Kidney (tissue), 14 donors: ENCODE measurements around the gene NUDT4. TPM values are rescaled to one million over a fixed set of nuclear protein-coding genes. Genes with fewer than 3 reads are reported as not detected.

ENCODE experiments used
- DNase-seq, 5 donors: peaks; one replicate each; pipeline ENCODE4 v3.0.0-alpha.2; 2013 to 2020
- FAIRE-seq: peaks from 2 replicates; lab custom pipeline; 2012; peaks lifted over from hg19 to GRCh38; lab: Jason Lieb, UNC
- H3K27ac ChIP-seq, 2 donors: one replicate each; pipeline ENCODE4 v1.7.0; 2013; ENCODE audit warnings: low read depth in 2 of 2, low read length in 2 of 2, inconsistent platforms in 1 of 2
- H3K27me3 ChIP-seq: one replicate; pipeline ENCODE4 v1.7.1; 2013; ENCODE audit warnings: low read length, inconsistent platforms; ENCODE audit not compliant: control insufficient read depth, insufficient read depth
- H3K36me3 ChIP-seq, 3 donors: one replicate each; pipeline versions ENCODE4 v1.7.0 to v1.7.1; 2013; ENCODE audit warnings: low read length in 3 of 3, control low read depth in 1 of 3, inconsistent platforms in 1 of 3; ENCODE audit not compliant: insufficient read depth in 3 of 3, control insufficient read depth in 2 of 3
- H3K4me1 ChIP-seq, 3 donors: one replicate each; pipeline versions ENCODE4 v1.7.0 to v1.7.1; 2013; ENCODE audit warnings: low read length in 3 of 3, inconsistent platforms in 1 of 3, low read depth in 1 of 3; ENCODE audit not compliant: control insufficient read depth in 2 of 3, insufficient read depth in 2 of 3
- H3K4me3 ChIP-seq, 3 donors: one replicate each; pipeline versions ENCODE4 v1.7.0 to v1.8.1; 2013; ENCODE audit warnings: low read length in 3 of 3, control low read depth in 1 of 3, inconsistent platforms in 1 of 3
- H3K9ac ChIP-seq, 3 donors: one replicate each; pipeline versions ENCODE4 v1.7.0 to v1.7.1; 2013; ENCODE audit warnings: low read length in 3 of 3, control low read depth in 1 of 3, inconsistent platforms in 1 of 3
- H3K9me3 ChIP-seq, 3 donors: one replicate each; pipeline versions ENCODE4 v1.7.0 to v1.7.1; 2013; ENCODE audit warnings: low read length in 3 of 3, control low read depth in 1 of 3, inconsistent platforms in 1 of 3; ENCODE audit not compliant: control insufficient read depth in 2 of 3, insufficient read depth in 1 of 3
- intact Hi-C: fragments of 100-400 bp; cut with DNase I; formaldehyde crosslinking; loops from one replicate; pipeline ENCODE4 v1.11.1; 2022
- polyA plus RNA-seq: library from polyadenylated mRNA; stranded (reverse); fragments of 350-450 nt; fragmentation: Illumina TruSeq; extraction: RNeasy Lipid Tissue Mini Kit (QIAGEN cat#74804); gene quantifications from one replicate; pipeline ENCODE4 v1.2.3, GENCODE V29; 2014; ENCODE audit warnings: low read depth, low replicate concordance; ENCODE audit not compliant: insufficient read depth
- total RNA-seq: library from RNA; stranded (reverse); fragmentation: NEBNext Ultra II Directional; extraction: Animal tissue kit (Norgen Biotek cat#: 25700); gene quantifications from one replicate; pipeline ENCODE4 v1.2.1, GENCODE V29; 2021
- TF ChIP-seq, protein P1 (sequence below): IDR thresholded peaks from 3 replicates; pipeline ENCODE4 v1.5.1; 2012; ENCODE audit warnings: mild to moderate bottlenecking, moderate library complexity, borderline replicate concordance; ENCODE audit not compliant: insufficient read depth; ENCODE audit errors: extremely low read depth
- donor health status: control.
- donor health status: control.
- donor health status: control.
- donor health status: control.
- donor health status: control.
- donor health status: DM: yes; HTN: yes; CAD: no.
- donor health status: Normal renal cell carcinoma (clear cell type).

The NUDT4 gene
- total and polyA plus RNA-seq, 2 donors from 2014 or later: 104 to 127 TPM

DNA sequence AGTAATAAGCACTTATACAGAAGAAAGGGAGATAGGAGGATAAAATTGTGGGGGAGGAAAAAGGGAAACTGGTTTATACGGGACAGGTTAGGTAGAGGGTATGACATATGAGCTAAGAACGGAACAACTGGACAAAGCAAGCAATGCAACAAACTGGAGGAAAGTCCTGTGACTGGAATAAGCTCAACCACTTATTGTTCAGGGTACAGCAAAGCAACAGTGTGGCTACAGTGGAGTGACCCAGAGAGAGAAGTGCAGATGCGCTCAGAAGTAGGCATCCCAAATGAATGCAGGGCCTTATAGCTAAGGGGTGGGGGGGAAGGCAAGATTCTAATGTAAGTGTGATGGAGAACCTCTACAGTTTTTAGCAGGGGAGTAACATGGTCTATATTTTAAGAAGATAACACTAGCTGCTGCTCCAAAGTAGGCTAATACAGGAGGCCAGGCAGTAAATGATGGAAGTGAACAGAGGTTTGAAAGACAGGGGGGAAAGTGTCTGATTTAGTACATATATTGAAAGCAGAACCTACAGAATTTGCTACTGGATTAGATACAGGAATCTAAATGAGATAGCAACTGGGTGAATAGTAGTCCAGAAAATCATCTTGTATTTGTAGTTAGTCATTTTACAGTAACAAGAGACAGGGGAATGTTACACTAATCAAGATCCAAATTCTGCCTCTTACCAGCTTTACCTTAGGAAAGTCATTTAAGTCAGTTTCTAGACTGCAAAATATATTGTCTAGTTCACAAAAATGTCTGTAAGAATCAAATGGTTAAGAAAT is 60.7 kb downstream of the NUDT4 start:
- no peak overlapping the region for H3K4me3 ChIP-seq
- FAIRE-seq (no peak), DNase-seq (no peak)
- peaks cover 0 to 22% (median 7%) of the 10 kb centered on the region in 3 donors for H3K4me1 ChIP-seq
- H3K27me3 ChIP-seq: no peaks in the 10 kb centered on the region
- H3K36me3 ChIP-seq: no peaks in the 10 kb centered on the region
- TF ChIP-seq, protein P1, sequence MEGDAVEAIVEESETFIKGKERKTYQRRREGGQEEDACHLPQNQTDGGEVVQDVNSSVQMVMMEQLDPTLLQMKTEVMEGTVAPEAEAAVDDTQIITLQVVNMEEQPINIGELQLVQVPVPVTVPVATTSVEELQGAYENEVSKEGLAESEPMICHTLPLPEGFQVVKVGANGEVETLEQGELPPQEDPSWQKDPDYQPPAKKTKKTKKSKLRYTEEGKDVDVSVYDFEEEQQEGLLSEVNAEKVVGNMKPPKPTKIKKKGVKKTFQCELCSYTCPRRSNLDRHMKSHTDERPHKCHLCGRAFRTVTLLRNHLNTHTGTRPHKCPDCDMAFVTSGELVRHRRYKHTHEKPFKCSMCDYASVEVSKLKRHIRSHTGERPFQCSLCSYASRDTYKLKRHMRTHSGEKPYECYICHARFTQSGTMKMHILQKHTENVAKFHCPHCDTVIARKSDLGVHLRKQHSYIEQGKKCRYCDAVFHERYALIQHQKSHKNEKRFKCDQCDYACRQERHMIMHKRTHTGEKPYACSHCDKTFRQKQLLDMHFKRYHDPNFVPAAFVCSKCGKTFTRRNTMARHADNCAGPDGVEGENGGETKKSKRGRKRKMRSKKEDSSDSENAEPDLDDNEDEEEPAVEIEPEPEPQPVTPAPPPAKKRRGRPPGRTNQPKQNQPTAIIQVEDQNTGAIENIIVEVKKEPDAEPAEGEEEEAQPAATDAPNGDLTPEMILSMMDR: no peak
- H3K27ac ChIP-seq: no peak overlapping the region
- no peaks in the 10 kb centered on the region for H3K9me3 ChIP-seq
- no peak overlapping the region for H3K9ac ChIP-seq
- intact Hi-C loops: no loop called here

DNA sequence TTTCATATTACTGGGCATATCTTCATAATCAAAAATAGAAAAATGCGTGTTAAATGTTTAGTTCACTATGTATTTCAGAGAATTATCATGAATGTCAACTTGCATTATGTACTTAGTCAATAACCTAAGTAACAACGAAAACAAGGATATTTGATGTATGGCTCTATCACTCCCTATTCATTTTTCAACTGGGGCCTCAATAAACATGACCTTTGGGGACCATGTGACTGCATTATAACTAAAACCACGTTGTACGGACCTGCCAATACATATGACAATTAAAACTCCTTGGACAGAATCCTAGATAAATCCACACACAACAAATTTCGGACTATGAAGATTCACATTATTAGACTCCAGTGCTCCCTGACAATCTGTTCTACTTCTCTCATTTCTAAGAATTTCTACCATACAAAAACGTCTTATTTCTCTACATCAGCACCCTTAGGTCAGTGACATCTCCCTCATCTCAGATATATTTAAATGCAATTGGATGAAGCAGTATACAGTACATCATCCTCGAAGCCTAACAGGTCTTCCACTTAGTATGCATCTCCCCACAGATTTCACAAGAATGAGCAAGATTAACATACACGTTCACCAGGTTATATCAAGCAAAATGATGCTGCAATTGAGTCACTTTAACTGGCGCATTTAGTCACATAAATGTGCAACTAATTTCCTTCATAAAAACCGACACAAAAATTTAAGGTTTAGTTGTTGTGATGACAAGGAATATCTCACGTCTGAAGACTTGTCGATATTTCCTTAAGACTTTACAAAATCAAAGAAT is 62.5 kb downstream of the NUDT4 start:
- H3K4me1 ChIP-seq: peaks cover 0 to 20% (median 7%) of the 10 kb centered on the region in 3 donors
- DNase-seq (no peak), FAIRE-seq (no peak)
- peak overlapping the region; percentile 67 to 89 (median 69) for H3K4me3 ChIP-seq
- no peaks in the 10 kb centered on the region for H3K36me3 ChIP-seq
- H3K9me3 ChIP-seq: no peaks in the 10 kb centered on the region
- H3K27ac ChIP-seq: no peak overlapping the region
- H3K27me3 ChIP-seq: no peaks in the 10 kb centered on the region
- peak overlapping the region; percentile 38 to 60 (median 54) for H3K9ac ChIP-seq
- intact Hi-C loops: no loop called here
- TF ChIP-seq, protein P1: no peak

DNA sequence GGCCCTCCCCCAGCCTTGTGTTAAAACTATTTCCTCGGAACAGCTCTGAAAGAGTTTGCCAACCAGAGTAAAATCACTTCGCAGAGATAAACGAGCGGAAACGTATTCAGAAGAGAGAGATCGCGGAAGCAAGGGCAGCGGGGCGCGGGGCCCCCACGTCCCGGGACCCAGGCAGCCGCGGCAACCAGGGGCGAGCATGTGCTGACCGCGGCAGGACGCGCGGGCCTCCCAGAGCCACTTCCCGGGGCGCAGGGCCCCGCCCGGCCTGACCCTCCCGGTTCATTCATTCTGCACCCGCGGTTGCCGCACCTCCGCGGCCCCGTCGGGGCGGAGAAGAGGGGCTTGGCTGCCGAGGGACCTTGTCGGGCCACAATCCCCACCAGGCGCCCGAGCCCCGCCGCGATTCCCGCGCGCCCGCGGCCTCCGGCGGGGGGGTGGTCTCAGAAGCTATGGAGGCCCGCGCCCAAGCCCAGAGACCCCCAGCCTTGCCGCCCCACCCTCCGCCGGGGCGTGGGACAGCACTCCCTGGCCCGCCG is 63.4 kb downstream of the NUDT4 start:
- peak overlapping the region; percentile 54 to 81 (median 60) for H3K9ac ChIP-seq
- TF ChIP-seq, protein P1: no peak
- intact Hi-C loops: no loop called here
- H3K27me3 ChIP-seq: no peaks in the 10 kb centered on the region
- FAIRE-seq (no peak), DNase-seq (peak in 4 of 5 donors; percentile 22 to 85 (median 52))
- peaks cover 0 to 20% (median 7%) of the 10 kb centered on the region in 3 donors for H3K4me1 ChIP-seq
- H3K9me3 ChIP-seq: no peaks in the 10 kb centered on the region
- peak overlapping the region; percentile 67 to 89 (median 69) for H3K4me3 ChIP-seq
- H3K27ac ChIP-seq: peak overlapping the region; percentile 79 to 83
- H3K36me3 ChIP-seq: no peaks in the 10 kb centered on the region
